IgD-negative memory B cell (primary cell): Measurements from ENCODE around the gene LIMA1. TPM values are rescaled to one million over a fixed set of nuclear protein-coding genes. Genes with fewer than 3 reads are reported as not detected.
"Not testable (repeated sequence)": the region's sequence is repeated elsewhere in the genome, so short reads cannot be mapped to it uniquely, and the experiment has no call there.

Experiments
- H3K27ac Mint-ChIP-seq, 3 donors: one replicate each; pipeline ENCODE4 v1.8.0; 2020 to 2022; ENCODE audit warnings: mild to moderate bottlenecking in 3 of 3, mixed read lengths in 3 of 3, moderate library complexity in 1 of 3
- H3K27me3 Mint-ChIP-seq: one replicate; pipeline ENCODE4 v1.8.0; 2021; ENCODE audit warnings: mixed read lengths
- H3K36me3 Mint-ChIP-seq: one replicate; pipeline ENCODE4 v1.8.0; 2020; ENCODE audit warnings: mild to moderate bottlenecking, mixed read lengths
- H3K4me1 Mint-ChIP-seq, 3 donors: one replicate each; pipeline ENCODE4 v1.8.0; 2020 to 2022; ENCODE audit warnings: mixed read lengths in 3 of 3, mild to moderate bottlenecking in 1 of 3
- H3K4me3 Mint-ChIP-seq, 4 donors: one replicate each; pipeline ENCODE4 v1.8.0; 2020 to 2022; ENCODE audit warnings: mild to moderate bottlenecking in 4 of 4, mixed read lengths in 4 of 4, moderate library complexity in 3 of 4
- H3K9me3 Mint-ChIP-seq, 3 donors: one replicate each; pipeline ENCODE4 v1.8.0; 2020 to 2021; ENCODE audit warnings: mixed read lengths in 3 of 3, mild to moderate bottlenecking in 1 of 3
- polyA plus RNA-seq: library from polyadenylated mRNA; unstranded; fragments of 300-500 nt; fragmentation: Illumina TruSeq; gene quantifications from one replicate; pipeline ENCODE4 v1.2.3, GENCODE V29; 2021

LIMA1 gene
- polyA plus RNA-seq, 1 donor from 2014 or later = 1.5 TPM

- H3K9me3 Mint-ChIP-seq = no peaks in the 10 kb centered on the region
- H3K27me3 Mint-ChIP-seq = no peaks in the 10 kb centered on the region
- H3K27ac Mint-ChIP-seq = no peak overlapping the region
- no peaks in the 10 kb centered on the region for H3K36me3 Mint-ChIP-seq
- no peaks in the 10 kb centered on the region for H3K4me1 Mint-ChIP-seq
- H3K4me3 Mint-ChIP-seq = no peak overlapping the region
Observed at GRCh38 chr12:50268482-50268881, 14.8 kb downstream of the LIMA1 start.

DNA sequence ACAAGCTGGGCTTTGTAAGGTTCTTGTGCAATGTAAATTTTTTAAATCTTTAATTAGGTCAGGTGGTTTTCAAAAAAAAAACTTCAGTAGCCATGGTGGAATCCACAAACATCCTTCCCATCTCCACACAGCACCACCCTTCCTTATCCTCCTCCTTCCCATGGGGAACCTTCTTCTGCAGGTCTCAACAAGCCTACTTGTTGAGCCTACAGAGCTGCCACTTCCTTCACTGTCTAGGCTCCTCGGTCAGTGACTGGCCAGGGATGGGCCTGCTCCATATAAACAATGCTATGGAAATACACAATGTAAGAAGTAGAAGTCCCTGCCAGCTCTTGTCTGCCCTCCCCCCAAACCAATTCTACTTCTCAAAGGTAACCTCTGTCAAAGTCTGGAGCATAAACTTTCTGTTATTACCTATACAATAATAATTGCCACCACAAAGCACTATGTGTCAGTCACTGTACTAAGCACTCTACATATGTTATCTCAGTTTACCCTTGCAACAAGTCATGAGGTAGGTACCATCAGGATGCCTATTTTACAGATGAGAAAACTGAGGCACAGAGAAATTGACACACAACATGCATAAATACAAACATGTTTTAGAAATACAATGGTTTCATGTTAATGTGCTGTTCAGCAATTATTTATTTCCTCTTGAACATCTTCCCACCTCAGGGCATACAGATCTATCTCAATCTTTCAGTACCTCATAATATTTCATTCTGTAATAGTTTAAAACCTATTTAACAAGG is 17.4 kb downstream of the LIMA1 start:
- Mint-ChIP-seq H3K27me3 (no peaks in the 10 kb centered on the region), H3K9me3 (no peaks in the 10 kb centered on the region), H3K36me3 (no peaks in the 10 kb centered on the region), H3K4me3 (no peak overlapping the region), H3K27ac (no peak overlapping the region), H3K4me1 (no peaks in the 10 kb centered on the region)

GRCh38 chr12:50263832-50264231 is 19.5 kb downstream of the LIMA1 start:
- Mint-ChIP-seq H3K27me3 (no peaks in the 10 kb centered on the region), H3K4me1 (no peaks in the 10 kb centered on the region), H3K4me3 (no peak overlapping the region), H3K36me3 (no peaks in the 10 kb centered on the region), H3K27ac (no peak overlapping the region), H3K9me3 (no peaks in the 10 kb centered on the region)

DNA sequence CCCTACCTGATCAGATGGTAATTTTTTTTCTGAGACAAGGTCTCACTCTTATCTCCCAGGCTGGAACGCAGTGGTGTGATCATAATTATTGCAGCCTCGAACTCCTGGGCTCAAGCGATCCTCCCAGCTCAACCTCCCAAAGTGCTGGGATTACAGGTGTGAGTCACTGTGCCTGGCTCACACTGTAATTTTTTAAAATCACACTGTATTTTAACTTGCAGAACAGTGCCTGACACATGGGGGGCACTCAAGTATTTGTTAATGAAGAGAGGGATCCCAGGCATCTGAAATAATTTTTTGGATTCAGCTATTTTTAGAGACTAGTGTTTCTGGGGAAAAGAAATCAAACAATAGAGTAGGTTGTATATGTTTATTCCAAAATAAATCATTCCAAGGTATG is 21.7 kb downstream of the LIMA1 start:
- no peaks in the 10 kb centered on the region for H3K9me3 Mint-ChIP-seq
- H3K27ac Mint-ChIP-seq = no peak overlapping the region
- H3K4me3 Mint-ChIP-seq = no peak overlapping the region
- no peaks in the 10 kb centered on the region for H3K36me3 Mint-ChIP-seq
- H3K4me1 Mint-ChIP-seq = peaks cover 0 to 3% (median 0%) of the 10 kb centered on the region in 3 donors
- no peaks in the 10 kb centered on the region for H3K27me3 Mint-ChIP-seq

DNA sequence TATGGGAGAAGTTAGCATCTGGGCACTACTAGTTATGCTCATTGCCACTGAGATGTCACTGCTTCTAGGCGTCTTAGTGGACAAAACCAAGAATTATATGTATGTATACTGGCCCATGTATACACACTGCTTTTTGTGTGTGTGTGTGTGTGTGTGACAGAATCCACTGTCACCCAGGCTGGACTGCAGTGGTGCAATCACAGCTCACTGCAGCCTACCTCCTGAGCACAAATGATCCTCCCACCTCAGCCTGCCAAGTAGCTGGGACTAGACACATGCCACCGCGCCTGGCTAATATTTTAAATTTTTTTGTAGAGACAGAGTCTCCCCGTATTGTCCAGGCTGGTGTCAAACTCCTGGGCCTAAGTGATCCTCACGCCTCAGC is 25.2 kb downstream of the LIMA1 start:
- Mint-ChIP-seq H3K4me1 (peaks cover 5 to 7% (median 6%) of the 10 kb centered on the region in 3 donors), H3K27me3 (no peaks in the 10 kb centered on the region), H3K27ac (no peak overlapping the region), H3K4me3 (no peak overlapping the region), H3K9me3 (no peaks in the 10 kb centered on the region), H3K36me3 (no peaks in the 10 kb centered on the region)

DNA sequence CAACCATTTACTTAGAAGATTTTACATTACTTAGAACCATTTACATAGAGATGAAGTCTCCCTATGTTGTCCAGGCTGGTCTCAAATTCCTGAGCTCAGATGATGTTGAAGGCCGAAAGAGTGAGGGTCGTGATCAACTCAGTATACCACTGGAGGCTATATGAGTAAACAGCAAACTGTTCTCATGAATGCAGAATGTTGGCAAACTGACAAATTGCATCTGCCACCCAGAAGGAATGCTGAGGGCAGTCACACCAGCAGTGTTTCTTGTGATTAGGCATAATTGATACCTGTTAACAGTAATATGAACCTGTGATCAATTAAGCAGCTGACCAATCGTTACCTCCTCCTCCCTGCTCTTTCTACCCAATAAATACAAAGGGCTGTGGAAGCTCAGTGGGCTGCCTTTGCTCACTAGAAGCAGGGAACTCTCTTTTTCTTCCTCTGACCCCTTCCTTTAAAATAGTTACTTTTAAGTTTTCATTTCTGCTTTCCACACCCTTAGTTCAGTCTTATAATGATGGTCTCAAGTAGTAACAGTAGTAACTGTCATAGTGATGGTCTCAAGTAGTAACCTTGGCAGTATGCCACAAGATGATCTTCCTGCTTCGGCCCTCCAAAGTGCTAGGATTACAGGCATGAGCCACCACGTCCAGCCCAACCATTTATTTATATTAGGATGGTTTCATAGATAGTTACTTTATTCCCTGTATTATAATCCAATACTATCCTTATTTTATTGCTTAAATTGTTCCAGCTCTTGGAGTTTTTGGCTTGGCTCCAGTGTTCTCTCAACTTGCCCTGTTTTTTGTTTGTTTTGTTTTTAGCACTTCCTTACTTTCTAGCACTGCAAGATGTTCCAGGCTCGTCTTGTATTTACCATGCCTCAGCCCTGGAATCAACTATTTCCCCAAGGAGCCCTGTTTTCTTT is 25.8 kb downstream of the LIMA1 start:
- Mint-ChIP-seq H3K36me3 (no peaks in the 10 kb centered on the region), H3K9me3 (no peaks in the 10 kb centered on the region), H3K4me3 (no peak overlapping the region), H3K27ac (no peak overlapping the region), H3K4me1 (peaks cover 5 to 12% (median 6%) of the 10 kb centered on the region in 3 donors), H3K27me3 (no peaks in the 10 kb centered on the region)

- H3K27me3 Mint-ChIP-seq = no peaks in the 10 kb centered on the region
- peaks cover 5 to 15% (median 8%) of the 10 kb centered on the region in 3 donors for H3K4me1 Mint-ChIP-seq
- H3K36me3 Mint-ChIP-seq = no peaks in the 10 kb centered on the region
- H3K27ac Mint-ChIP-seq = no peak overlapping the region
- H3K9me3 Mint-ChIP-seq = no peaks in the 10 kb centered on the region
- no peak overlapping the region for H3K4me3 Mint-ChIP-seq
Observed at GRCh38 chr12:50256761-50257160, 26.6 kb downstream of the LIMA1 start.

DNA sequence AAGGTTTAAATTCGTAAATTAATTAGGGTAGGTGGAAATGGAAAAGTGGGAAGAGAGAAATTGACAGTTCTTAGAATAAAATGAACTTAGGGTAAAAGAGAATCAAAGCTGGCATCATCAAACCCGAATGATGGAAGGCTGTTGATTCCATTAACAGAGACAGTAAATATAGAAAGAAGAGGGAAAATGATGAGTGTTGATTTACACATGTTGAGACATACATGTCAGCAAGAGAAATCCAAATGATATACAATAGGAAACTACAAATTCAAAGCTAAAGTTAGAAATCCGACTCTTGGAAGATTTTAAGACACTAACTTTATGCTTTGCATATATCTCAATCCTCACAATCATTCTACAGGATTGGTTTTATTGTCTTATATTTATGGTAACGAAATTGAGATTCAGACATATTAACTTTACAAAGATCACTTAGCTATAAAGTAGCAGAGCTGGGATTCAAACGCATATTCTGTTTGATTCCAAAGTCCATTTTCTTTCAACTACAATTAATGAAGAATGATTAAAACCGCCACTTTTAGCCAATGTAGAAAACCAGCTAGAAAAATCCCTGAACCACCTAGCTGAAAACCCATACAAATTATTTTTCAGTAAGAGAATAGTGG is 30.2 kb downstream of the LIMA1 start:
- no peaks in the 10 kb centered on the region for H3K27me3 Mint-ChIP-seq
- H3K36me3 Mint-ChIP-seq = no peaks in the 10 kb centered on the region
- no peak overlapping the region for H3K4me3 Mint-ChIP-seq
- H3K9me3 Mint-ChIP-seq = no peaks in the 10 kb centered on the region
- H3K4me1 Mint-ChIP-seq = peaks cover 5 to 16% (median 8%) of the 10 kb centered on the region in 3 donors
- no peak overlapping the region for H3K27ac Mint-ChIP-seq

GRCh38 chr12:50251619-50252252 is 31.6 kb downstream of the LIMA1 start:
- H3K36me3 Mint-ChIP-seq = no peaks in the 10 kb centered on the region
- H3K9me3 Mint-ChIP-seq = no peaks in the 10 kb centered on the region
- peaks cover 5 to 16% (median 6%) of the 10 kb centered on the region in 3 donors for H3K4me1 Mint-ChIP-seq
- no peak overlapping the region for H3K4me3 Mint-ChIP-seq
- H3K27me3 Mint-ChIP-seq = no peaks in the 10 kb centered on the region
- peak overlapping the region in 1 of 3 donors; percentile 53 for H3K27ac Mint-ChIP-seq

GRCh38 chr12:50249464-50250182 is 33.7 kb downstream of the LIMA1 start:
- Mint-ChIP-seq H3K36me3 (peaks cover 4% of the 10 kb centered on the region), H3K27ac (no peak overlapping the region), H3K4me1 (peaks cover 5 to 16% (median 6%) of the 10 kb centered on the region in 3 donors), H3K4me3 (no peak overlapping the region), H3K27me3 (no peaks in the 10 kb centered on the region), H3K9me3 (no peaks in the 10 kb centered on the region)

- H3K9me3 Mint-ChIP-seq = no peaks in the 10 kb centered on the region
- H3K4me1 Mint-ChIP-seq = peaks cover under 1 to 10% (median 2%) of the 10 kb centered on the region in 3 donors
- no peak overlapping the region for H3K27ac Mint-ChIP-seq
- peaks cover 4% of the 10 kb centered on the region for H3K36me3 Mint-ChIP-seq
- no peak overlapping the region for H3K4me3 Mint-ChIP-seq
- H3K27me3 Mint-ChIP-seq = no peaks in the 10 kb centered on the region
Observed at GRCh38 chr12:50248883-50249282, 34.4 kb downstream of the LIMA1 start.

DNA sequence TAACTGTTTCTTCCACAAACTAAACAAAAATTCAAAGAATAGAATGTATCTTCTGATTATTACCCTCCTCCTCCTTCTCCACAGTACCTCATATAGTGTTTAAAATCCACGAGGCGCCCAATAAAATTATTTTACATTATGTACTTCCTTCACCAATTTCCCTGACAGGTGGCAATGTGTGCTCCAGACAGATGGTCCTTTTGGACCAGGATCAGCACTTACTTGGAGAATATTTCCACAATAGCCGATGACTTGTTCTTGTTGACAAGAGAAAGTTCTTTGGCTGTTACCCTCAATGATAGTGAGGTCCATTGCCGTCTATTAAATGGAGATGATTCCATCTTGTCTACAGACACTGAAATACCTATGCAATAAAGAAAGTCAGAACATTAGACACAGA is 34.9 kb downstream of the LIMA1 start:
- Mint-ChIP-seq H3K4me1 (peaks cover 0 to 9% (median 2%) of the 10 kb centered on the region in 3 donors), H3K36me3 (peaks cover 4% of the 10 kb centered on the region), H3K27ac (no peak overlapping the region), H3K9me3 (no peaks in the 10 kb centered on the region), H3K27me3 (no peaks in the 10 kb centered on the region), H3K4me3 (no peak overlapping the region)

GRCh38 chr12:50247665-50248064 is 35.7 kb downstream of the LIMA1 start:
- not testable (repeated sequence) for H3K4me3 Mint-ChIP-seq, H3K4me1 Mint-ChIP-seq, H3K27me3 Mint-ChIP-seq, H3K36me3 Mint-ChIP-seq, H3K27ac Mint-ChIP-seq, H3K9me3 Mint-ChIP-seq

DNA sequence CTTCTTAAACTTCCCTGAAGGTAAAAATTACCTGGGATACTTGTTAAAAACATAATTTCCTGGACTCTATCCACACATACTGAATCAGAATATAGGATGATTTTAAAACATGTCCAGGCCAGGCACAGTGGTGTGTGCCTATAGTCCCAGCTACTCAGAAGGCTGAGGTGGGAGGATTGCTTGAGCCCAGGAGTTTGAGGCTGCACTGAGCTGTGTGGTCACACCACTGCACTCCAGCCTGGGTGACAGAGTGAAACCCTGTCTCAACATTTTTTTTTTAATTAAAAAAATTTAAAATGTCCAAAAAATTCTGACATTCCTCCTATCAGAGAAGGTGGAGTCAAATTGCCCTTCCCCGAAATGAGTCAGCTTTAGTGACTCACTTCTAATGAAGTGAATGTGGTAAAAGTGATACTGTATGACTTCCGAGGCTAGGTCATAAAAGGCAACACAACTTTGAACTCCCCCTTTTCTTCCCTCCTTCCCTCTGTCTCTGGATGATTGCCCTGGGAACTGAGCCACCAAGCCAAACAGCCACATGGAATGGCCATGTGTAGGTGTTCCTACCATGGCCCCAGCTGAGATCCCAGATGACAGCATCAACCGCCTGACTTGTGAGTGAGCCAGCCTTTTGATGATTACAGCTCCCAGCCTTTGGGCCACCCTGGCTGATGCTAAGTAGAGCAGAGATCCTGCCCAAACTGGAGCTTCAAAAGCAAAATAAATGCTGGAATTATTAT is 36.3 kb downstream of the LIMA1 start:
- H3K4me3 Mint-ChIP-seq = no peak overlapping the region
- H3K36me3 Mint-ChIP-seq = peaks cover 4% of the 10 kb centered on the region
- no peaks in the 10 kb centered on the region for H3K27me3 Mint-ChIP-seq
- H3K27ac Mint-ChIP-seq = no peak overlapping the region
- H3K4me1 Mint-ChIP-seq = peaks cover 0 to 4% (median 2%) of the 10 kb centered on the region in 3 donors
- no peaks in the 10 kb centered on the region for H3K9me3 Mint-ChIP-seq
